HEK293 (cell line): ENCODE data around the gene PDZRN4.
"Not testable (repeated sequence)": the region's sequence is repeated elsewhere in the genome, so short reads cannot be mapped to it uniquely, and the experiment has no call there.

Experiments
- CTCF ChIA-PET: fragments of 350-600 bp; formaldehyde crosslinking; extraction: SDS; loops from one replicate; lab custom pipeline; 2021; ENCODE audit warnings: antibody characterized with exemption; lab: Yijun Ruan, JAX
- POLR2A ChIA-PET: fragments of 300-600 bp; formaldehyde crosslinking; extraction: SDS; loops from one replicate; lab custom pipeline; 2020; ENCODE audit warnings: antibody characterized with exemption, inconsistent platforms; lab: Yijun Ruan, JAX
- H3K27ac ChIP-seq: fragments of 200-500 bp; sonication (Bioruptor generic); 2 replicates; pipeline ENCODE4 v1.5.1; 2014; ENCODE audit warnings: low read depth, low read length, control low read depth, inconsistent platforms; ENCODE audit errors: extremely low read depth
- H3K36me3 ChIP-seq, 2 experiments: fragments of 200-500 bp in 1 of 2; sonication (Bioruptor generic) in 1 of 2; 1 replicate in 1 of 2; 2 replicates in 1 of 2; pipeline ENCODE4 v1.5.1; 2014 to 2017; ENCODE audit warnings: inconsistent platforms in 2 of 2, low read length in 2 of 2; ENCODE audit not compliant: control insufficient read depth in 2 of 2, insufficient read depth in 1 of 2
- H3K4me1 ChIP-seq: fragments of 200-500 bp; sonication (Bioruptor generic); 2 replicates; pipeline ENCODE4 v1.5.1; 2014; ENCODE audit warnings: mild to moderate bottlenecking, low read length, inconsistent platforms; ENCODE audit not compliant: control insufficient read depth, insufficient read depth
- H3K4me3 ChIP-seq: 2 replicates; pipeline ENCODE4 v1.5.1; 2011; ENCODE audit warnings: low read depth, mild to moderate bottlenecking, control low read depth, low read length, moderate library complexity
- H3K9me3 ChIP-seq: fragments of 200-500 bp; sonication (Bioruptor generic); 2 replicates; pipeline ENCODE4 v1.5.1; 2014; ENCODE audit warnings: low read depth, low read length, inconsistent platforms; ENCODE audit not compliant: control insufficient read depth, insufficient read depth
- GLIS2 ChIP-seq: fragments of 450-650 bp; formaldehyde crosslinking; IDR thresholded peaks from 2 replicates; pipeline ENCODE4 v1.5.1; 2016; ENCODE audit warnings: missing biosample characterization, missing genetic modification characterization
- MEIS1 ChIP-seq: sonication (generic); formaldehyde crosslinking; IDR thresholded peaks from 2 replicates; pipeline ENCODE4 v1.8.1; 2022; ENCODE audit warnings: missing genetic modification reagents, mild to moderate bottlenecking, borderline replicate concordance
- SCRT1 ChIP-seq: fragments of 450-650 bp; formaldehyde crosslinking; IDR thresholded peaks from 2 replicates; pipeline ENCODE4 v1.5.1; 2016; ENCODE audit warnings: missing biosample characterization, missing genetic modification characterization, borderline replicate concordance
- SCRT2 ChIP-seq: fragments of 450-650 bp; formaldehyde crosslinking; IDR thresholded peaks from 2 replicates; pipeline ENCODE4 v1.5.1; 2016; ENCODE audit warnings: missing biosample characterization, missing genetic modification characterization
- SP2 ChIP-seq: fragments of 450-650 bp; formaldehyde crosslinking; IDR thresholded peaks from 2 replicates; pipeline ENCODE4 v1.5.1; 2016; ENCODE audit warnings: missing biosample characterization, missing genetic modification characterization
- YY2 ChIP-seq: fragments of 450-650 bp; formaldehyde crosslinking; IDR thresholded peaks from 2 replicates; pipeline ENCODE4 v1.5.1; 2016; ENCODE audit warnings: missing biosample characterization, missing genetic modification characterization
- ZBTB20 ChIP-seq: fragments of 450-650 bp; formaldehyde crosslinking; IDR thresholded peaks from 2 replicates; pipeline ENCODE4 v1.5.1; 2016; ENCODE audit warnings: missing biosample characterization, missing genetic modification characterization
- ZBTB8A ChIP-seq: fragments of 450-650 bp; formaldehyde crosslinking; IDR thresholded peaks from 2 replicates; pipeline ENCODE4 v1.5.1; 2016; ENCODE audit warnings: missing biosample characterization, missing genetic modification characterization
- ZNF114 ChIP-seq: fragments of 450-650 bp; formaldehyde crosslinking; IDR thresholded peaks from 2 replicates; pipeline ENCODE4 v1.5.0; 2017; ENCODE audit warnings: missing biosample characterization, missing genetic modification characterization
- ZNF169 ChIP-seq: fragments of 450-650 bp; formaldehyde crosslinking; IDR thresholded peaks from 2 replicates; pipeline ENCODE4 v1.5.1; 2016; ENCODE audit warnings: missing biosample characterization, missing genetic modification characterization
- ZNF19 ChIP-seq: fragments of 450-650 bp; formaldehyde crosslinking; IDR thresholded peaks from 2 replicates; pipeline ENCODE4; 2016; ENCODE audit warnings: missing biosample characterization, missing genetic modification characterization, low read depth
- ZNF266 ChIP-seq: fragments of 450-650 bp; formaldehyde crosslinking; IDR thresholded peaks from 2 replicates; pipeline ENCODE4 v1.5.1; 2016; ENCODE audit warnings: missing biosample characterization, missing genetic modification characterization, low read depth
- ZNF391 ChIP-seq: fragments of 450-650 bp; formaldehyde crosslinking; IDR thresholded peaks from 2 replicates; pipeline ENCODE4 v1.5.1; 2016; ENCODE audit warnings: low read depth, missing biosample characterization, missing genetic modification characterization, borderline replicate concordance
- ZNF549 ChIP-seq: fragments of 450-650 bp; IDR thresholded peaks from 2 replicates; pipeline ENCODE4 v1.5.1; 2018; ENCODE audit warnings: missing biosample characterization, missing genetic modification characterization, mild to moderate bottlenecking, inconsistent platforms, moderate library complexity
- ZNF596 ChIP-seq: fragments of 450-650 bp; IDR thresholded peaks from 2 replicates; pipeline ENCODE4 v1.5.0; 2018; ENCODE audit warnings: missing biosample characterization, mild to moderate bottlenecking, missing genetic modification characterization, moderate library complexity
- ZNF629 ChIP-seq: fragments of 450-650 bp; formaldehyde crosslinking; IDR thresholded peaks from 2 replicates; pipeline ENCODE4 v1.5.1; 2017; ENCODE audit warnings: missing biosample characterization, missing genetic modification characterization
- ZNF658 ChIP-seq: fragments of 450-650 bp; formaldehyde crosslinking; IDR thresholded peaks from 2 replicates; pipeline ENCODE4; 2016; ENCODE audit warnings: missing biosample characterization, missing genetic modification characterization
- ZNF660 ChIP-seq: fragments of 450-650 bp; IDR thresholded peaks from 2 replicates; pipeline ENCODE4 v1.5.1; 2018; ENCODE audit warnings: missing biosample characterization, mild to moderate bottlenecking, missing genetic modification characterization
- ZNF677 ChIP-seq: fragments of 450-650 bp; IDR thresholded peaks from 2 replicates; pipeline ENCODE4 v1.5.0; 2018; ENCODE audit warnings: missing biosample characterization, mild to moderate bottlenecking, missing genetic modification characterization, moderate library complexity
- ZNF777 ChIP-seq: fragments of 450-650 bp; formaldehyde crosslinking; IDR thresholded peaks from 2 replicates; pipeline ENCODE4 v1.5.1; 2017; ENCODE audit warnings: missing biosample characterization, missing genetic modification characterization, borderline replicate concordance
- TF ChIP-seq, protein P1 (sequence below): fragments of 450-650 bp; formaldehyde crosslinking; IDR thresholded peaks from 2 replicates; pipeline ENCODE4; 2016; ENCODE audit warnings: missing biosample characterization, missing genetic modification characterization
- TF ChIP-seq, protein P2 (sequence below): fragments of 450-650 bp; formaldehyde crosslinking; IDR thresholded peaks from 2 replicates; pipeline ENCODE4 v1.5.1; 2016; ENCODE audit warnings: missing biosample characterization, missing genetic modification characterization

Gene PDZRN4

DNA sequence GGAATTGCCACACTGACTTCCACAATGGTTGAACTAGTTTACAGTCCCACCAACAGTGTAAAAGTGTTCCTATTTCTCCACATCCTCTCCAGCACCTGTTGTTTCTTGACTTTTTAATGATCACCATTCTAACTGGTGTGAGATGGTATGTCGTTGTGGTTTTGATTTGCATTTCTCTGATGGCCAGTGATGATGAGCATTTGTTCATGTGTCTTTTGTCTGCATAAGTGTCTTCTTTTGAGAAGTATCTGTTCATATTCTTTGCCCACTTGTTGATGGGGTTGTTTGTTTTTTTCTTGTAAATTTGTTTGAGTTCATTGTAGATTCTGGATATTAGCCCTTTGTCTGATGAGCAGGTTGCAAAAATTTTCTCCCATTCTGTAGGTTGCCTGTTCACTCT is 8.6 kb upstream of the PDZRN4 start:
- POLR2A ChIA-PET, H3K4me1 ChIP-seq, H3K4me3 ChIP-seq, CTCF ChIA-PET, H3K36me3 ChIP-seq, H3K9me3 ChIP-seq, H3K27ac ChIP-seq: not testable (repeated sequence)
- TF ChIP-seq SCRT2 (tag by site-specific recombination) (peak; percentile 77), SCRT1 (tag by site-specific recombination) (0 out of 2 replicates have a peak, but pooled peaks have one; percentile 65)

DNA sequence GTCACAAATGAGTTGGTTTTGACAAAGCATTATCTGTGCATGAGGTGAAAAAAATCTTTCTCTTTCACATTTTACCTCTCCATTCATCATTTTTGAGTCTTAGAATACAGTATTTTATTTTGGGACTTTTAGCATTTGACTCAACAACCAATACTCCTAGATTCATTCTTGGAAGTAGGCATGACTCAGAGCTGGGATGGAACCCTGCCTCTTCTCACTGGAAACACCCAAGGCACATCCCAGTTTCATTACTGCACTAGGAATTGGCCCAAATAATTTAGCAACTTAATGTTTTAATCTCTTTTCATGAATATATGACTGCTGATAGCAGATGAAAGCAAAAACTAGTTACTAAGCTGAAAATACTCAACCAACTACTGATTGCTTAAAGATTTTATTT is 3.3 kb upstream of the PDZRN4 start:
- H3K4me3 ChIP-seq = no peak overlapping the region
- POLR2A ChIA-PET = no interaction called here
- CTCF ChIA-PET = no interaction called here

DNA sequence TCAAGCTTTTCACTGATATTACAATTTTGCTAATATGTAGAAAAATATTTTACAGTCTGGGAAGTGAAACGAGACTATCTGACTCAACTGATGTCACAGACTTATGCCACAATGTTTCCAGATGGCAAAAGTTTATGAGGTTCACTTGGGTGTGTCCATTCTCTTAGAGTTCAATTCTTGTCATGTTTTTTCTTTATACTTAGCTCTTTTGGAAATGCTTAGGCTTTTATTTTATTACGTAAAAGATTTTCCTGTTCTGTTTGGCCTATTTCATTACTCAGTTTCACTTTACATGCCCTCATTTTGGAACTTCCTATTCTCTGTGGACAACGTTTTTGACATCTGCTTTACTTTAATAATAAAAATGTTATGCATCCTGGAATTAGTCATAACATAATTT is 2.1 kb upstream of the PDZRN4 start:
- ChIA-PET CTCF (interaction anchor here (0.6 kb wide), 2 partner anchors 250 to 1145 kb away, joined by 3 read pairs; no protein-coding TSS in a partner anchor), POLR2A (no interaction called here)
- H3K9me3 ChIP-seq = no peaks in the 10 kb centered on the region
- H3K4me3 ChIP-seq = no peak overlapping the region
- no peaks in the 10 kb centered on the region for H3K36me3 ChIP-seq
- H3K4me1 ChIP-seq = 0 out of 2 replicates have a peak, but pooled peaks cover 2% of the 10 kb centered on the region
- TF ChIP-seq ZNF677 (tag by site-specific recombination) (no peak), SP2 (tag by site-specific recombination) (no peak), MEIS1 (CRISPR knock-in tag) (no peak), GLIS2 (tag by site-specific recombination) (no peak), ZNF629 (tag by site-specific recombination) (no peak)
- no peak overlapping the region for H3K27ac ChIP-seq

More for the DNA sequence above, 3.3 kb upstream of the PDZRN4 start:
- Histone ChIP-seq H3K27ac (no peak overlapping the region), H3K9me3 (no peaks in the 10 kb centered on the region), H3K4me1 (0 out of 2 replicates have a peak, but pooled peaks cover 2% of the 10 kb centered on the region), H3K36me3 (no peaks in the 10 kb centered on the region)
- TF ChIP-seq ZNF660 (tag by site-specific recombination) (no peak), ZNF596 (tag by site-specific recombination) (no peak), YY2 (no peak), ZNF658 (tag by site-specific recombination) (no peak), ZNF169 (tag by site-specific recombination) (no peak), ZBTB20 (tag by site-specific recombination) (no peak), SCRT2 (tag by site-specific recombination) (no peak), ZNF549 (tag by site-specific recombination) (no peak)
- TF ChIP-seq, protein P1, sequence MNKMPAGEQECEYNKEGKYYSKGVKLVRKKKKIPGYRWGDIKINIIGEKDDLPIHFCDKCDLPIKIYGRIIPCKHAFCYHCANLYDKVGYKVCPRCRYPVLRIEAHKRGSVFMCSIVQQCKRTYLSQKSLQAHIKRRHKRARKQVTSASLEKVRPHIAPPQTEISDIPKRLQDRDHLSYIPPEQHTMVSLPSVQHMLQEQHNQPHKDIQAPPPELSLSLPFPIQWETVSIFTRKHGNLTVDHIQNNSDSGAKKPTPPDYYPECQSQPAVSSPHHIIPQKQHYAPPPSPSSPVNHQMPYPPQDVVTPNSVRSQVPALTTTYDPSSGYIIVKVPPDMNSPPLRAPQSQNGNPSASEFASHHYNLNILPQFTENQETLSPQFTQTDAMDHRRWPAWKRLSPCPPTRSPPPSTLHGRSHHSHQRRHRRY (tag by site-specific recombination) = no peak
- TF ChIP-seq, protein P2, sequence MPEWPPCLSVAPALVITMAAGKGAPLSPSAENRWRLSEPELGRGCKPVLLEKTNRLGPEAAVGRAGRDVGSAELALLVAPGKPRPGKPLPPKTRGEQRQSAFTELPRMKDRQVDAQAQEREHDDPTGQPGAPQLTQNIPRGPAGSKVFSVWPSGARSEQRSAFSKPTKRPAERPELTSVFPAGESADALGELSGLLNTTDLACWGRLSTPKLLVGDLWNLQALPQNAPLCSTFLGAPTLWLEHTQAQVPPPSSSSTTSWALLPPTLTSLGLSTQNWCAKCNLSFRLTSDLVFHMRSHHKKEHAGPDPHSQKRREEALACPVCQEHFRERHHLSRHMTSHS (tag by site-specific recombination) = no peak

DNA sequence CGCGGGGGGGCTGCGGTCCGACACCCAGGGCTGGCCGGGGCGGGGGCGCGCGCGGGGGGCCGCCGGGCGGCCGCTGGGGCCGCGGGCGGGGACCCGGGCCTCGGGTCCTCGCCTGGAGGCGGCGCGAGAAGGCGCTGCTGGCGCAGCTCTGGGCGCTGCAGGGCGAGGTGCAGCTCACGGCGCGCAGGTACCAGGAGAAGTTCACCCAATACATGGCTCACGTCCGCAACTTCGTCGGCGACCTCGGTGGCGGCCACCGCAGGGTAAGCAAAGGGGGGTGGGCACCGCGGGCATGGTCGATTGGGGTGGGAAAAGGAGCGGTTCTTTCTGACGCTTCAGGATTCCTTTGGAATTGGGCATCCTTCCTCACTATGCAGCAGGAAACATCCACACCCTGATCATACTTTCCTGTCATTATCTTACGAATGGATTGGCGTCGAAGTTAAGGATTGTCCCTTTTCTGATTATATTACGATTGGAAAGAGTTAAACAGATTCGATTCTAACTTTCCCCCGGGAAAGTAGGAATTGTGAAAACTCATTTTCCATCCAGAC is 798 bp downstream of the PDZRN4 start:
- Histone ChIP-seq H3K4me1 (0 out of 2 replicates have a peak, but pooled peaks cover 2% of the 10 kb centered on the region), H3K36me3 (no peaks in the 10 kb centered on the region), H3K27ac (no peak overlapping the region; the same call in 1 of the 2 replicates), H3K4me3 (peak overlapping the region; percentile 31; the same call in 1 of the 2 replicates), H3K9me3 (no peaks in the 10 kb centered on the region)
- POLR2A ChIA-PET = no interaction called here
- CTCF ChIA-PET = interaction anchor here (0.6 to 1.6 kb wide), 3 partner anchors 19 to 1466 kb away, joined by 3 to 5 read pairs (median 3); no protein-coding TSS in a partner anchor
- TF ChIP-seq ZNF777 (0 out of 2 replicates have a peak, but pooled peaks have one; percentile 17), ZNF19 (tag by site-specific recombination) (no peak), ZNF266 (no peak), ZBTB8A (tag by site-specific recombination) (peak; percentile 7; the same call in 1 of the 2 replicates), ZNF391 (tag by site-specific recombination) (no peak), ZNF114 (tag by site-specific recombination) (no peak)
